ENCODE results near the gene CD52. TPM values are rescaled to one million over a fixed set of nuclear protein-coding genes. Genes with fewer than 3 reads are reported as not detected.

CD52 gene
- total and polyA plus RNA-seq, 2 experiments from 2014 or later, result 7.3 TPM; not detected in 1

DNA sequence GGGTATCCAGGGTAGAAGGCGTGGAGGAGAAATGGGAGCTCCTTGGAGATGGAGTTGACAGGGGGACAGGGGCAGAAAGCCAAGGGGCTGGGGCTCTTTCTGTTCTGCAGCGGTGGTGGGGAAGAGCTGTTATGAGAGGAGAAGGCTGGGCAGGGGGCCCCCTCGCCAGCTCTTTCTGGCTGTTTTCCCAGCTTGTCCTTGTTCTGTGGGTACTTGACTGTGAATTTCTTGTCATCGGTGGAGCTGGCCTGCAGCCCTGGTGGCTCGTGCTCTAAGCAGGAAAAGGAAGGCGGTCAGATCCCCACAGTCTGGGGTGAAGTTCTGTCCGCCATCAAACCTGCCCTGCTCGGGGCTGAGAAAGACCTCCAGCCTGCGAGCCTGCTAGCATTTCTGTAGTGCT is 47.2 kb downstream of the CD52 start (continued):
- TF ChIP-seq, protein P1, sequence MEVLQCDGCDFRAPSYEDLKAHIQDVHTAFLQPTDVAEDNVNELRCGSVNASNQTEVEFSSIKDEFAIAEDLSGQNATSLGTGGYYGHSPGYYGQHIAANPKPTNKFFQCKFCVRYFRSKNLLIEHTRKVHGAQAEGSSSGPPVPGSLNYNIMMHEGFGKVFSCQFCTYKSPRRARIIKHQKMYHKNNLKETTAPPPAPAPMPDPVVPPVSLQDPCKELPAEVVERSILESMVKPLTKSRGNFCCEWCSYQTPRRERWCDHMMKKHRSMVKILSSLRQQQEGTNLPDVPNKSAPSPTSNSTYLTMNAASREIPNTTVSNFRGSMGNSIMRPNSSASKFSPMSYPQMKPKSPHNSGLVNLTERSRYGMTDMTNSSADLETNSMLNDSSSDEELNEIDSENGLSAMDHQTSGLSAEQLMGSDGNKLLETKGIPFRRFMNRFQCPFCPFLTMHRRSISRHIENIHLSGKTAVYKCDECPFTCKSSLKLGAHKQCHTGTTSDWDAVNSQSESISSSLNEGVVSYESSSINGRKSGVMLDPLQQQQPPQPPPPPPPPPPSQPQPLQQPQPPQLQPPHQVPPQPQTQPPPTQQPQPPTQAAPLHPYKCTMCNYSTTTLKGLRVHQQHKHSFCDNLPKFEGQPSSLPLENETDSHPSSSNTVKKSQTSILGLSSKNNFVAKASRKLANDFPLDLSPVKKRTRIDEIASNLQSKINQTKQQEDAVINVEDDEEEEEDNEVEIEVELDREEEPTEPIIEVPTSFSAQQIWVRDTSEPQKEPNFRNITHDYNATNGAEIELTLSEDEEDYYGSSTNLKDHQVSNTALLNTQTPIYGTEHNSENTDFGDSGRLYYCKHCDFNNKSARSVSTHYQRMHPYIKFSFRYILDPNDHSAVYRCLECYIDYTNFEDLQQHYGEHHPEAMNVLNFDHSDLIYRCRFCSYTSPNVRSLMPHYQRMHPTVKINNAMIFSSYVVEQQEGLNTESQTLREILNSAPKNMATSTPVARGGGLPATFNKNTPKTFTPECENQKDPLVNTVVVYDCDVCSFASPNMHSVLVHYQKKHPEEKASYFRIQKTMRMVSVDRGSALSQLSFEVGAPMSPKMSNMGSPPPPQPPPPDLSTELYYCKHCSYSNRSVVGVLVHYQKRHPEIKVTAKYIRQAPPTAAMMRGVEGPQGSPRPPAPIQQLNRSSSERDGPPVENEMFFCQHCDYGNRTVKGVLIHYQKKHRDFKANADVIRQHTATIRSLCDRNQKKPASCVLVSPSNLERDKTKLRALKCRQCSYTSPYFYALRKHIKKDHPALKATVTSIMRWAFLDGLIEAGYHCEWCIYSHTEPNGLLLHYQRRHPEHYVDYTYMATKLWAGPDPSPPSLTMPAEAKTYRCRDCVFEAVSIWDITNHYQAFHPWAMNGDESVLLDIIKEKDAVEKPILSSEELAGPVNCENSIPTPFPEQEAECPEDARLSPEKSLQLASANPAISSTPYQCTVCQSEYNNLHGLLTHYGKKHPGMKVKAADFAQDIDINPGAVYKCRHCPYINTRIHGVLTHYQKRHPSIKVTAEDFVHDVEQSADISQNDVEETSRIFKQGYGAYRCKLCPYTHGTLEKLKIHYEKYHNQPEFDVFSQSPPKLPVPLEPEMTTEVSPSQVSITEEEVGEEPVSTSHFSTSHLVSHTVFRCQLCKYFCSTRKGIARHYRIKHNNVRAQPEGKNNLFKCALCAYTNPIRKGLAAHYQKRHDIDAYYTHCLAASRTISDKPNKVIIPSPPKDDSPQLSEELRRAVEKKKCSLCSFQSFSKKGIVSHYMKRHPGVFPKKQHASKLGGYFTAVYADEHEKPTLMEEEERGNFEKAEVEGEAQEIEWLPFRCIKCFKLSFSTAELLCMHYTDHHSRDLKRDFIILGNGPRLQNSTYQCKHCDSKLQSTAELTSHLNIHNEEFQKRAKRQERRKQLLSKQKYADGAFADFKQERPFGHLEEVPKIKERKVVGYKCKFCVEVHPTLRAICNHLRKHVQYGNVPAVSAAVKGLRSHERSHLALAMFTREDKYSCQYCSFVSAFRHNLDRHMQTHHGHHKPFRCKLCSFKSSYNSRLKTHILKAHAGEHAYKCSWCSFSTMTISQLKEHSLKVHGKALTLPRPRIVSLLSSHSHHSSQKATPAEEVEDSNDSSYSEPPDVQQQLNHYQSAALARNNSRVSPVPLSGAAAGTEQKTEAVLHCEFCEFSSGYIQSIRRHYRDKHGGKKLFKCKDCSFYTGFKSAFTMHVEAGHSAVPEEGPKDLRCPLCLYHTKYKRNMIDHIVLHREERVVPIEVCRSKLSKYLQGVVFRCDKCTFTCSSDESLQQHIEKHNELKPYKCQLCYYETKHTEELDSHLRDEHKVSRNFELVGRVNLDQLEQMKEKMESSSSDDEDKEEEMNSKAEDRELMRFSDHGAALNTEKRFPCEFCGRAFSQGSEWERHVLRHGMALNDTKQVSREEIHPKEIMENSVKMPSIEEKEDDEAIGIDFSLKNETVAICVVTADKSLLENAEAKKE (CRISPR knock-in tag; IDR thresholded peaks at IDR 0.05), result no peak
- TF ChIP-seq, protein P2, sequence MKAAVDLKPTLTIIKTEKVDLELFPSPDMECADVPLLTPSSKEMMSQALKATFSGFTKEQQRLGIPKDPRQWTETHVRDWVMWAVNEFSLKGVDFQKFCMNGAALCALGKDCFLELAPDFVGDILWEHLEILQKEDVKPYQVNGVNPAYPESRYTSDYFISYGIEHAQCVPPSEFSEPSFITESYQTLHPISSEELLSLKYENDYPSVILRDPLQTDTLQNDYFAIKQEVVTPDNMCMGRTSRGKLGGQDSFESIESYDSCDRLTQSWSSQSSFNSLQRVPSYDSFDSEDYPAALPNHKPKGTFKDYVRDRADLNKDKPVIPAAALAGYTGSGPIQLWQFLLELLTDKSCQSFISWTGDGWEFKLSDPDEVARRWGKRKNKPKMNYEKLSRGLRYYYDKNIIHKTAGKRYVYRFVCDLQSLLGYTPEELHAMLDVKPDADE (IDR thresholded peaks at IDR 0.05), result no peak
- TF ChIP-seq, protein P3, sequence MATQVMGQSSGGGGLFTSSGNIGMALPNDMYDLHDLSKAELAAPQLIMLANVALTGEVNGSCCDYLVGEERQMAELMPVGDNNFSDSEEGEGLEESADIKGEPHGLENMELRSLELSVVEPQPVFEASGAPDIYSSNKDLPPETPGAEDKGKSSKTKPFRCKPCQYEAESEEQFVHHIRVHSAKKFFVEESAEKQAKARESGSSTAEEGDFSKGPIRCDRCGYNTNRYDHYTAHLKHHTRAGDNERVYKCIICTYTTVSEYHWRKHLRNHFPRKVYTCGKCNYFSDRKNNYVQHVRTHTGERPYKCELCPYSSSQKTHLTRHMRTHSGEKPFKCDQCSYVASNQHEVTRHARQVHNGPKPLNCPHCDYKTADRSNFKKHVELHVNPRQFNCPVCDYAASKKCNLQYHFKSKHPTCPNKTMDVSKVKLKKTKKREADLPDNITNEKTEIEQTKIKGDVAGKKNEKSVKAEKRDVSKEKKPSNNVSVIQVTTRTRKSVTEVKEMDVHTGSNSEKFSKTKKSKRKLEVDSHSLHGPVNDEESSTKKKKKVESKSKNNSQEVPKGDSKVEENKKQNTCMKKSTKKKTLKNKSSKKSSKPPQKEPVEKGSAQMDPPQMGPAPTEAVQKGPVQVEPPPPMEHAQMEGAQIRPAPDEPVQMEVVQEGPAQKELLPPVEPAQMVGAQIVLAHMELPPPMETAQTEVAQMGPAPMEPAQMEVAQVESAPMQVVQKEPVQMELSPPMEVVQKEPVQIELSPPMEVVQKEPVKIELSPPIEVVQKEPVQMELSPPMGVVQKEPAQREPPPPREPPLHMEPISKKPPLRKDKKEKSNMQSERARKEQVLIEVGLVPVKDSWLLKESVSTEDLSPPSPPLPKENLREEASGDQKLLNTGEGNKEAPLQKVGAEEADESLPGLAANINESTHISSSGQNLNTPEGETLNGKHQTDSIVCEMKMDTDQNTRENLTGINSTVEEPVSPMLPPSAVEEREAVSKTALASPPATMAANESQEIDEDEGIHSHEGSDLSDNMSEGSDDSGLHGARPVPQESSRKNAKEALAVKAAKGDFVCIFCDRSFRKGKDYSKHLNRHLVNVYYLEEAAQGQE (IDR thresholded peaks at IDR 0.05; ENCODE audit: unreplicated experiment), result no peak
- TF ChIP-seq ZNF114 (CRISPR knock-in tag; IDR thresholded peaks at IDR 0.05), result no peak
